Mesothelial cell of epicardium (in vitro differentiated cells): Measurements from ENCODE around the gene CACNG5. TPM values are rescaled to one million over a fixed set of nuclear protein-coding genes. Genes with fewer than 3 reads are reported as not detected.

Source experiments
- DNase-seq, 2 experiments: peaks; one replicate each; pipeline ENCODE4 v3.0.0; 2021; ENCODE audit warnings: low spot score in 2 of 2; ENCODE audit not compliant: unreplicated experiment in 2 of 2
- H3K27ac Mint-ChIP-seq: 2 replicates; pipeline ENCODE4 v1.8.0; 2021; ENCODE audit warnings: mixed read lengths
- H3K27me3 Mint-ChIP-seq: 2 replicates; pipeline ENCODE4 v1.8.0; 2021; ENCODE audit warnings: low read depth, mixed read lengths
- H3K36me3 Mint-ChIP-seq: 2 replicates; pipeline ENCODE4 v1.8.0; 2021; ENCODE audit warnings: mixed read lengths
- H3K4me1 Mint-ChIP-seq: 2 replicates; pipeline ENCODE4 v1.8.0; 2021; ENCODE audit warnings: mixed read lengths
- H3K4me3 Mint-ChIP-seq: 2 replicates; pipeline ENCODE4 v1.8.0; 2021; ENCODE audit warnings: mild to moderate bottlenecking, moderate library complexity, mixed read lengths
- H3K9me3 Mint-ChIP-seq: 2 replicates; pipeline ENCODE4 v1.8.0; 2021; ENCODE audit warnings: mixed read lengths
- total RNA-seq: library from RNA; stranded (reverse); gene quantifications from 3 replicates; pipeline ENCODE4 v1.2.1, GENCODE V29; 2021
- TF ChIP-seq, protein P1 (sequence below): fragments of 200-600 bp; sonication (generic); IDR thresholded peaks from one replicate; pipeline ENCODE4 v1.5.0; 2021; ENCODE audit warnings: antibody characterized with exemption; ENCODE audit not compliant: unreplicated experiment

CACNG5 gene
- total RNA-seq, 1 donor from 2014 or later = not detected

DNA sequence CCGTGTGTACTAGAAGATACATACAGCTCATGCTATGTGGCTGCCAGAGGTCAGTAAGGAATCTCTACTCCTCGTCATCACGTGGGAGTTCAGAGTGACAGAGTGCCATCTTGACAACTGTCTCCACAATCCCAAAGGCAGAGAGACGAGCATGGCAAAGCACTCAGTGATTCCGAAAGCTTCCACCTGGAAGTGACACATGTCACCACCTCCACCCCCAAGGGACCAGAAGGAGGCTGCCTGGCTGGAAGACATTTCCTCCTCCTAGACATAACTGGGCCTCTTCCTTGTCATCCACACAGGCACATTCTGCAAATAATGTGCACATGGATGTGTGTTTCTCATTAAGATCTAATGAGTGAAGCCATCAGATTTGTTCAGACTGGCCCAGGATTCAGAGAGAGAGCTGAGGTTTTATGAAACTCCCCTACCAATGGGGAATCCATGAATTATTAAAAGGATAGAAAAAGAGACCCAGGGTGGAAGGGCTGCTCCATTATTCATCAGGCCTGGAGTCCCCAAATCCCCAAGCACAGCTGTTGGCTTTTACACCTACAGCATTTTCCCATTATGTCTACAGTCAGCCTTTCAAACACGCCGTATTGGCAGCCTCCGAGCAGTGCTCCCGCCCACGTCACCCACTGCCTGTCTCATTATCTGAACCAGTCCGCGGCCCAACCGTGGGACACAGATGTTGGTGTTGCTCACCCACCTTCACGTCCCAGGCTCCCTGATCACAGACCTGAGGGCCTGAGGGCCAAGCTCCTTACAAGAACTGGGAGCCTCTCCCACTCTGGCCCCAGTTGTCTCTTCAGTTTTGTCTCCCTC lies 3.3 kb upstream of the CACNG5 start:
- Mint-ChIP-seq H3K9me3 (no peaks in the 10 kb centered on the region), H3K4me3 (no peak overlapping the region), H3K27me3 (peaks cover 76% of the 10 kb centered on the region), H3K27ac (no peak overlapping the region), H3K4me1 (no peaks in the 10 kb centered on the region), H3K36me3 (no peaks in the 10 kb centered on the region)
- TF ChIP-seq, protein P1, sequence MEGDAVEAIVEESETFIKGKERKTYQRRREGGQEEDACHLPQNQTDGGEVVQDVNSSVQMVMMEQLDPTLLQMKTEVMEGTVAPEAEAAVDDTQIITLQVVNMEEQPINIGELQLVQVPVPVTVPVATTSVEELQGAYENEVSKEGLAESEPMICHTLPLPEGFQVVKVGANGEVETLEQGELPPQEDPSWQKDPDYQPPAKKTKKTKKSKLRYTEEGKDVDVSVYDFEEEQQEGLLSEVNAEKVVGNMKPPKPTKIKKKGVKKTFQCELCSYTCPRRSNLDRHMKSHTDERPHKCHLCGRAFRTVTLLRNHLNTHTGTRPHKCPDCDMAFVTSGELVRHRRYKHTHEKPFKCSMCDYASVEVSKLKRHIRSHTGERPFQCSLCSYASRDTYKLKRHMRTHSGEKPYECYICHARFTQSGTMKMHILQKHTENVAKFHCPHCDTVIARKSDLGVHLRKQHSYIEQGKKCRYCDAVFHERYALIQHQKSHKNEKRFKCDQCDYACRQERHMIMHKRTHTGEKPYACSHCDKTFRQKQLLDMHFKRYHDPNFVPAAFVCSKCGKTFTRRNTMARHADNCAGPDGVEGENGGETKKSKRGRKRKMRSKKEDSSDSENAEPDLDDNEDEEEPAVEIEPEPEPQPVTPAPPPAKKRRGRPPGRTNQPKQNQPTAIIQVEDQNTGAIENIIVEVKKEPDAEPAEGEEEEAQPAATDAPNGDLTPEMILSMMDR = no peak
- DNase-seq = no peak

DNA sequence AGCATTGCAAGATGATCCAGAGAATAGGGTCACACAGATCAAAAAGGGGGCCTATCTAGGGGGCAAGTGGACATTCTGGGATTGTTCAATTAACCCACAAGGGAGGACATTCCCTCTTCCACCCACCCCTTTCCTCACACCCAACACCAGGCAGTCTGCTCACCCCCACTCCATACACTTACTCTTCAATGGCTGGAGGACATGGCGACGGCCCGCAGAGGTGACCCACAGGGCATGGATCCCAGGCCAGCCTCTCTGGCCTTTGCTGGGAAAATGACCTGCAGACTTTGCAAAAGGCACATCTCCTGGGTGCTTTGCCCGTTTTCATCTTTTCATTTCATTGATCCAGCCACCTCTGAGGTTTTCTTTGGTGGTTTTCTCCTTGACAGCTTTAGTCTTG lies 1.7 kb upstream of the CACNG5 start:
- peaks cover 81% of the 10 kb centered on the region for H3K27me3 Mint-ChIP-seq
- H3K36me3 Mint-ChIP-seq = no peaks in the 10 kb centered on the region
- no peak overlapping the region for H3K27ac Mint-ChIP-seq
- no peak overlapping the region for H3K4me3 Mint-ChIP-seq
- no peaks in the 10 kb centered on the region for H3K9me3 Mint-ChIP-seq
- no peak for DNase-seq
- TF ChIP-seq, protein P1 = no peak
- H3K4me1 Mint-ChIP-seq = no peaks in the 10 kb centered on the region

- no peak overlapping the region for H3K4me3 Mint-ChIP-seq
- no peak for DNase-seq
- peaks cover 81% of the 10 kb centered on the region for H3K27me3 Mint-ChIP-seq
- H3K9me3 Mint-ChIP-seq = no peaks in the 10 kb centered on the region
- TF ChIP-seq, protein P1 = no peak
- no peaks in the 10 kb centered on the region for H3K36me3 Mint-ChIP-seq
- H3K4me1 Mint-ChIP-seq = no peaks in the 10 kb centered on the region
- H3K27ac Mint-ChIP-seq = no peak overlapping the region
Measured at GRCh38 chr17:66834426-66834918, 445 bp upstream of the CACNG5 start.

DNA sequence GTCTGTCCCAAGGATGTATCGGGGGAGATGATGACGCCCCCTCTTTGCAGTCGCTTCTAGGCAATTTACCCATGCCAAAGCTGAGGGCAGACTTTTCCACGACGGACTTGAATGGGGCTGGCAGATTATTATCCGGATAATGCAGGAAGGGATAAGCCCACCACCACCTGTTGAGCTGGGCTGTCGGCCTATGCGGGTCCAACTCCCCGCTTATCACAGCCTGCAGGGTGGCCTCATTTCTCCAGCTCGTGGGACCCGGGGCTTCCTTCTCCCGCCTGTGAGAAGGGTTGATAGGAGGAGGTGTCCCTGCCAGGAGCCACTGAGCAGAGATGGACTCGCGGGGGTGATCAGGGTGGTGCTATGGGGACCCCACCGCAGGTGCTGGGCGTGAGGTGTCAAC lies 559 bp downstream of the CACNG5 start:
- Mint-ChIP-seq H3K9me3 (no peaks in the 10 kb centered on the region), H3K4me1 (no peaks in the 10 kb centered on the region), H3K27me3 (peaks cover 83% of the 10 kb centered on the region), H3K4me3 (no peak overlapping the region), H3K36me3 (no peaks in the 10 kb centered on the region), H3K27ac (no peak overlapping the region)
- TF ChIP-seq, protein P1 = no peak
- DNase-seq = no peak

DNA sequence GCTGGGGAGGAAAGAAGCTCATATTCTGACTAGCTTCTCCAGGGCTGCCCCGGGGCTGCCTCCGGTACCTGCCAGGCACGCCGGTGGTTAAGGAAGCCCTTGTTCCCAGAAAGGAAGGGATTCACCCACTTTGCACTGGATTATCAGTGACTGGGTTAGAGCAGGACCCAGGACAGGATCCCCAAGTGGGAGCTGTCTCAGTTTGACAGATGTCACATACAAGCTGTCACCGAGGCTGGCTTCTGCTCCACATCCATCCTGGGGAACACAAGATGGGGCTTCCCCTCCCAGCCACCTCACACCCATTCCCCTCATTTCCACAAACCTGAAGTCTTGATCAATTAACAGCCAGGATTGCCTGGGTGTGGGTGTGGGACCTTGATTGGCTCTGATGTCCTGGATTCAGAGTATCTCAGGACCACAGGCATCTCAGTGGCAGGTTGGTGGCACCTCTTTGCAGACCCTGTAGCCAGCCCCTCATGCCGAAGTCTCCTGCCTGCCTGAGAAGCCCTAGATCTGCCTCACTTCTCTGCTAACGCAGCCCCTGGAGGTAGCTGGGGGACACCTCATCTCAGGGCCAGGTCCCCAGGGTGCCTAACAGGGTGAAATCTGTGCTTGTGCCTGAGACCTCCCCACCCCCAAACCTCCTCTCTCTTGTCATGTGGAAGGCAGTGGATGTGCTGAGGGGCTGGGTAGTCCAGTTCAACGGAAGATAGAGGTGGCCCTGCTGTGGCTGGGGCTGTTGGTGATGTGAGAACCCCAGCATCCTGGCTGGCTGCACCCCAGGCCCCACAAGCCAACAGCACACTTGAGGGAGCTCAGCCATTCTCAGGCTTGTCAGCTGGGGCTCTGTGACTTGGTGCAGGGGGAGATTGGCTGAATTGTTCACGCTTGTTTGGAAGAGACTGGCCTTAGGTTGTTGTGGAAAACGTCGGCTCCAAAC lies 1.4 kb downstream of the CACNG5 start:
- no peak for DNase-seq
- H3K36me3 Mint-ChIP-seq = no peaks in the 10 kb centered on the region
- H3K4me1 Mint-ChIP-seq = no peaks in the 10 kb centered on the region
- peaks cover 84% of the 10 kb centered on the region for H3K27me3 Mint-ChIP-seq
- no peak overlapping the region for H3K27ac Mint-ChIP-seq
- no peak overlapping the region for H3K4me3 Mint-ChIP-seq
- no peaks in the 10 kb centered on the region for H3K9me3 Mint-ChIP-seq
- TF ChIP-seq, protein P1 = no peak
